Karpas-422 (cell line): ENCODE results near the gene PHKG2. TPM values are rescaled to one million over a fixed set of nuclear protein-coding genes. Genes with fewer than 3 reads are reported as not detected.
A peak's percentile ranks its signal among the peaks of the same experiment; 100 is the strongest.

Source experiments
- DNase-seq: peaks from one replicate; pipeline ENCODE4 v3.0.0-alpha.2; 2015
- H2AFZ ChIP-seq: fragments of 200-600 bp; sonication (generic); 2 replicates; pipeline ENCODE4 v1.6.1; 2014; ENCODE audit warnings: antibody characterized with exemption, low read length, mixed read lengths
- H3K27ac ChIP-seq: fragments of 200-600 bp; sonication (generic); 2 replicates; pipeline ENCODE4 v1.5.1; 2014; ENCODE audit warnings: mild to moderate bottlenecking, low read length, moderate library complexity
- H3K27me3 ChIP-seq: fragments of 200-600 bp; sonication (generic); 2 replicates; pipeline ENCODE4 v1.6.1; 2014; ENCODE audit warnings: low read length, mixed read lengths
- H3K36me3 ChIP-seq: fragments of 200-600 bp; sonication (generic); 2 replicates; pipeline ENCODE4 v1.6.1; 2014; ENCODE audit warnings: low read length, mixed read lengths; ENCODE audit not compliant: insufficient read depth
- H3K4me1 ChIP-seq: fragments of 200-600 bp; sonication (generic); 2 replicates; pipeline ENCODE4 v1.6.1; 2014; ENCODE audit warnings: mild to moderate bottlenecking, low read length, mixed read lengths
- H3K4me2 ChIP-seq: fragments of 200-600 bp; sonication (generic); 2 replicates; pipeline ENCODE4 v1.6.1; 2014; ENCODE audit warnings: low read length, low read depth, mild to moderate bottlenecking; ENCODE audit not compliant: poor library complexity, severe bottlenecking
- H3K4me3 ChIP-seq: fragments of 200-600 bp; sonication (generic); 2 replicates; pipeline ENCODE4 v1.5.1; 2014; ENCODE audit warnings: mild to moderate bottlenecking, antibody characterized with exemption, low read length, mixed read lengths
- H3K79me2 ChIP-seq: fragments of 200-600 bp; sonication (generic); 2 replicates; pipeline ENCODE4 v1.6.1; 2014; ENCODE audit warnings: mild to moderate bottlenecking, low read length, mixed read lengths
- H3K9ac ChIP-seq: fragments of 200-600 bp; sonication (generic); 2 replicates; pipeline ENCODE4 v1.6.0; 2014; ENCODE audit warnings: low read length
- H3K9me2 ChIP-seq: fragments of 200-600 bp; sonication (generic), shearing (Covaris generic); replicated peaks from 2 replicates; pipeline ENCODE4 v1.6.0; 2014; ENCODE audit warnings: mild to moderate bottlenecking, low read length, moderate library complexity; ENCODE audit not compliant: insufficient read depth
- H3K9me3 ChIP-seq: fragments of 300-700, 200-600 bp; sonication (generic); 2 replicates; pipeline ENCODE4 v1.6.1; 2014; ENCODE audit warnings: low read length, mixed read lengths
- H4K20me1 ChIP-seq: fragments of 200-600 bp; sonication (generic); 2 replicates; pipeline ENCODE4 v1.6.1; 2014; ENCODE audit warnings: mild to moderate bottlenecking, antibody characterized with exemption, low read length, low read depth; ENCODE audit not compliant: insufficient read depth
- total RNA-seq: library from RNA; depleted of rRNA; stranded (reverse); fragments of >200 nt; shearing (Covaris generic); gene quantifications from 2 replicates; pipeline ENCODE4 v1.2.3, GENCODE V29; 2014; ENCODE audit warnings: low replicate concordance

The PHKG2 gene
- total RNA-seq, 1 experiment from 2014 or later, result 32.3 TPM

GRCh38 chr16:30761928-30762902 is 14.0 kb downstream of the PHKG2 start, which contains the start of the genes CFAP119 and RNF40:
Gene CFAP119, minus strand, starts transcription at chr16:30762062. Its CDS starts 314 bp downstream, at chr16:30761748.
Gene RNF40, plus strand, starts transcription at chr16:30762322. Its CDS starts 224 bp downstream, at chr16:30762546.
- H3K79me2 ChIP-seq, result peaks cover 24% of the 10 kb centered on the region
- peaks cover 22% of the 10 kb centered on the region; the same call in 1 of the 2 replicates for H3K36me3 ChIP-seq
- peak within 1 kb of the TSS; percentile 93; the same call in 1 of the 2 replicates for H2AFZ ChIP-seq

GRCh38 chr16:30762991-30763725 is 14.9 kb downstream of the PHKG2 start:
- Histone ChIP-seq H2AFZ (no peak overlapping the region), H3K4me3 (peak overlapping the region; percentile 93), H3K9me2 (no peaks in the 10 kb centered on the region), H3K27ac (no peak overlapping the region), H3K4me1 (peaks cover 34% of the 10 kb centered on the region), H3K9me3 (no peaks in the 10 kb centered on the region), H3K9ac (peak overlapping the region; percentile 84), H3K79me2 (peaks cover 24% of the 10 kb centered on the region), H4K20me1 (no peaks in the 10 kb centered on the region), H3K4me2 (peak overlapping the region; percentile 89), H3K27me3 (no peaks in the 10 kb centered on the region), H3K36me3 (peaks cover 23% of the 10 kb centered on the region; the same call in 1 of the 2 replicates)
- DNase-seq, result no peak

More at GRCh38 chr16:30761928-30762902, 14.0 kb downstream of the PHKG2 start, which contains the start of the genes CFAP119 and RNF40:
- Histone ChIP-seq H3K9ac (peak within 1 kb of the TSS; percentile 84), H3K27ac (peak within 1 kb of the TSS; percentile 59), H3K9me3 (no peaks in the 10 kb centered on the region), H3K4me2 (peak within 1 kb of the TSS; percentile 89), H3K4me1 (peaks cover 34% of the 10 kb centered on the region), H3K9me2 (no peaks in the 10 kb centered on the region), H3K27me3 (no peaks in the 10 kb centered on the region), H4K20me1 (no peaks in the 10 kb centered on the region), H3K4me3 (peak within 1 kb of the TSS; percentile 93)
- peak; percentile 97 for DNase-seq

- DNase-seq, result no peak
- H3K27me3 ChIP-seq, result no peaks in the 10 kb centered on the region
- no peaks in the 10 kb centered on the region for H3K9me2 ChIP-seq
- H3K27ac ChIP-seq, result no peak overlapping the region
- peaks cover 24% of the 10 kb centered on the region for H3K79me2 ChIP-seq
- H3K4me3 ChIP-seq, result no peak overlapping the region
- no peaks in the 10 kb centered on the region for H3K9me3 ChIP-seq
- no peak overlapping the region for H3K4me2 ChIP-seq
- H2AFZ ChIP-seq, result no peak overlapping the region
- H3K9ac ChIP-seq, result 0 out of 2 replicates have a peak overlapping the region, but pooled peaks have one; percentile 1
- H3K4me1 ChIP-seq, result peaks cover 33% of the 10 kb centered on the region
- peaks cover 23% of the 10 kb centered on the region; the same call in 1 of the 2 replicates for H3K36me3 ChIP-seq
- H4K20me1 ChIP-seq, result no peaks in the 10 kb centered on the region
These were observed 15.9 kb downstream of the PHKG2 start for GRCh38 chr16:30764086-30764485.

GRCh38 chr16:30764816-30765465 is 16.7 kb downstream of the PHKG2 start:
- no peak for DNase-seq
- no peak overlapping the region for H2AFZ ChIP-seq
- H3K9me2 ChIP-seq, result no peaks in the 10 kb centered on the region
- H3K4me2 ChIP-seq, result no peak overlapping the region
- H3K36me3 ChIP-seq, result peaks cover 23% of the 10 kb centered on the region; the same call in 1 of the 2 replicates
- no peaks in the 10 kb centered on the region for H4K20me1 ChIP-seq
- no peaks in the 10 kb centered on the region for H3K9me3 ChIP-seq
- no peak overlapping the region for H3K27ac ChIP-seq
- no peaks in the 10 kb centered on the region for H3K27me3 ChIP-seq
- peaks cover 26% of the 10 kb centered on the region for H3K4me1 ChIP-seq
- H3K79me2 ChIP-seq, result peaks cover 24% of the 10 kb centered on the region
- no peak overlapping the region for H3K4me3 ChIP-seq
- H3K9ac ChIP-seq, result no peak overlapping the region

GRCh38 chr16:30766206-30766932 is 18.1 kb downstream of the PHKG2 start:
- H3K79me2 ChIP-seq, result peaks cover 24% of the 10 kb centered on the region
- no peaks in the 10 kb centered on the region for H3K27me3 ChIP-seq
- H3K9me3 ChIP-seq, result no peaks in the 10 kb centered on the region
- no peaks in the 10 kb centered on the region for H3K9me2 ChIP-seq
- no peaks in the 10 kb centered on the region for H4K20me1 ChIP-seq
- no peak overlapping the region for H3K4me2 ChIP-seq
- no peak overlapping the region for H3K4me3 ChIP-seq
- peaks cover 23% of the 10 kb centered on the region; the same call in 1 of the 2 replicates for H3K36me3 ChIP-seq
- H3K27ac ChIP-seq, result no peak overlapping the region
- peaks cover 12% of the 10 kb centered on the region for H3K4me1 ChIP-seq
- no peak for DNase-seq
- no peak overlapping the region for H3K9ac ChIP-seq
- no peak overlapping the region for H2AFZ ChIP-seq

- Histone ChIP-seq H3K4me1 (peaks cover 12% of the 10 kb centered on the region), H3K27ac (no peak overlapping the region), H3K79me2 (peaks cover 24% of the 10 kb centered on the region), H3K9ac (no peak overlapping the region), H3K9me2 (no peaks in the 10 kb centered on the region), H3K36me3 (peaks cover 23% of the 10 kb centered on the region; the same call in 1 of the 2 replicates), H3K4me2 (no peak overlapping the region), H3K4me3 (no peak overlapping the region), H3K9me3 (no peaks in the 10 kb centered on the region), H2AFZ (no peak overlapping the region), H3K27me3 (no peaks in the 10 kb centered on the region), H4K20me1 (no peaks in the 10 kb centered on the region)
- DNase-seq, result no peak
These were observed 18.7 kb downstream of the PHKG2 start for GRCh38 chr16:30766933-30767284.

- Histone ChIP-seq H3K9me2 (no peaks in the 10 kb centered on the region), H2AFZ (no peak overlapping the region), H3K4me2 (no peak overlapping the region), H3K9me3 (no peaks in the 10 kb centered on the region), H3K27me3 (no peaks in the 10 kb centered on the region), H3K4me3 (no peak overlapping the region), H3K36me3 (peaks cover 28% of the 10 kb centered on the region; the same call in 1 of the 2 replicates), H4K20me1 (no peaks in the 10 kb centered on the region), H3K27ac (no peak overlapping the region), H3K79me2 (peaks cover 17% of the 10 kb centered on the region), H3K9ac (no peak overlapping the region), H3K4me1 (peaks cover 9% of the 10 kb centered on the region)
- DNase-seq, result no peak
These were observed 19.7 kb downstream of the PHKG2 start for GRCh38 chr16:30767767-30768465.
